GM12875 (cell line): ENCODE results near the gene COLGALT1.

Source experiments
- H3K4me3 ChIP-seq: one replicate; pipeline ENCODE4 v1.5.1; 2011; ENCODE audit warnings: low read depth, low read length, control low read depth
- CTCF ChIP-seq: IDR thresholded peaks from 2 replicates; pipeline ENCODE4 v1.5.1; 2011; ENCODE audit warnings: low read depth, mild to moderate bottlenecking, control low read depth, inconsistent platforms, low read length, moderate library complexity, borderline replicate concordance; ENCODE audit not compliant: insufficient read depth

The COLGALT1 gene

GRCh38 chr19:17602217-17602616, 46.8 kb downstream of the COLGALT1 start:
- no peak for TF ChIP-seq CTCF
- H3K4me3 ChIP-seq = no peak overlapping the region

GRCh38 chr19:17602872-17603510, 47.5 kb downstream of the COLGALT1 start:
- TF ChIP-seq CTCF = no peak
- H3K4me3 ChIP-seq = no peak overlapping the region

- TF ChIP-seq CTCF = no peak
- no peak overlapping the region for H3K4me3 ChIP-seq
These were observed 49.0 kb downstream of the COLGALT1 start for GRCh38 chr19:17604372-17605025.

- TF ChIP-seq CTCF = no peak
- H3K4me3 ChIP-seq = no peak overlapping the region
These were observed 49.7 kb downstream of the COLGALT1 start for GRCh38 chr19:17605117-17605516.

- TF ChIP-seq CTCF = peak; percentile 91
- H3K4me3 ChIP-seq = peak overlapping the region; percentile 51
These were observed 50.5 kb downstream of the COLGALT1 start for GRCh38 chr19:17605761-17606589.

- H3K4me3 ChIP-seq = peak overlapping the region; percentile 51
- TF ChIP-seq CTCF = no peak
These were observed 51.2 kb downstream of the COLGALT1 start for GRCh38 chr19:17606590-17607185.
